Activated naive CD4-positive, alpha-beta T cell treated with anti-CD3 and anti-CD28 coated beads, Interleukin-2, amount 10 ng/mL, durations not matched to agents 7 days and 5 days (primary cell): ENCODE results near the gene MTMR2.
A peak's percentile ranks its signal among the peaks of the same experiment; 100 is the strongest.
"Not testable (repeated sequence)": the region's sequence is repeated elsewhere in the genome, so short reads cannot be mapped to it uniquely, and the experiment has no call there.

Source experiments
- CTCF ChIA-PET: fragments of 350-600 bp; sonication (Branson Sonifier 250); formaldehyde crosslinking; loops from one replicate; lab custom pipeline; 2021; ENCODE audit warnings: antibody characterized with exemption; lab: Charles Lee
- DNase-seq: peaks from one replicate; pipeline ENCODE4 v3.0.0-alpha.2; 2020
- H3K27ac Mint-ChIP-seq: one replicate; pipeline ENCODE4 v1.8.0; 2021; ENCODE audit warnings: mild to moderate bottlenecking, moderate library complexity, mixed read lengths
- H3K27me3 Mint-ChIP-seq: one replicate; pipeline ENCODE4 v1.8.0; 2021; ENCODE audit warnings: mild to moderate bottlenecking, mixed read lengths
- H3K36me3 Mint-ChIP-seq: one replicate; pipeline ENCODE4 v1.8.0; 2021; ENCODE audit warnings: mixed read lengths
- H3K4me1 Mint-ChIP-seq: one replicate; pipeline ENCODE4 v1.8.0; 2021; ENCODE audit warnings: mixed read lengths
- H3K4me3 Mint-ChIP-seq: one replicate; pipeline ENCODE4 v1.8.0; 2021; ENCODE audit warnings: mild to moderate bottlenecking, moderate library complexity, mixed read lengths
- H3K9me3 Mint-ChIP-seq: one replicate; pipeline ENCODE4 v1.8.0; 2021; ENCODE audit warnings: mixed read lengths

MTMR2 gene

DNA sequence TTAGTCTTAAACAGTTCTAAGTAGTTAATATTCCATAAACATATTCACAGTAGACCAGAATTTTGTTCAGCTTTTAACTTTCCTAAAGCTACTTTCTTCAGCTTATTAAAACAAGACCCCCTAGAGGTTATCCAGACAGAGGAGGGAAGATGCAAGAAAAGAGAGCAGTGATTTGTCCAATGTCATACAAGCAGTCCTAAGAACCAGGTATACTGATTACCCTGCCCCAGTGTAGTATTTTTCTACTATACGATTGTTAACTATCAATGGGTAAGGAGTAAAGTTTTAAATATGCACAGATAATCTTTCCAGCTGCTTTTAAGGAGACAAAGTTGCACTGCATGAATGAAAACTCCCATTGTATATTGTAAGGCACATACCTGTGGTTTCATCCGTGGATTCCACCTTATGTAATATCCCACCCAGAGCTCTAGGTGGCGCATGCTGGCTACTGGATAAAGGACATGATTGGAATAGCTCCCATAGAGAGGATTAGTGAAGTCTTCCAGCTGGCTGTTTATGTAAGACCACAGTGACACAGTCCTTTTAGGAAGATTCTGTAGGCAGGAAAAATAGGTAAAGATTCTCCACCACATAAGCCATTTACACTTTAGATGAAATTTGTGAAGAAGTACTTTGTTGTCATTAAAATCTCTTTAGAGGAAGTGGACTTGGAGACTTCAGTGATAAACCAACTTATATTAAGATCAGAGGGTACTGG lies 88.0 kb downstream of the MTMR2 start:
- peak; percentile 68 for DNase-seq
- H3K36me3 Mint-ChIP-seq: peaks cover 41% of the 10 kb centered on the region
- H3K27me3 Mint-ChIP-seq: no peaks in the 10 kb centered on the region
- H3K9me3 Mint-ChIP-seq: no peaks in the 10 kb centered on the region
- no peak overlapping the region for H3K4me3 Mint-ChIP-seq
- CTCF ChIA-PET: interaction anchor here (0.7 to 3.4 kb wide), 24 partner anchors 9 to 684 kb away, joined by 3 to 31 read pairs (median 4); partner anchors contain the start of genes CCDC82, CEP57, JRKL and MAML2
- H3K27ac Mint-ChIP-seq: no peak overlapping the region
- H3K4me1 Mint-ChIP-seq: no peaks in the 10 kb centered on the region

- H3K9me3 Mint-ChIP-seq: no peaks in the 10 kb centered on the region
- DNase-seq: no peak
Measured at GRCh38 chr11:95835351-95835750, 88.6 kb downstream of the MTMR2 start.

DNA sequence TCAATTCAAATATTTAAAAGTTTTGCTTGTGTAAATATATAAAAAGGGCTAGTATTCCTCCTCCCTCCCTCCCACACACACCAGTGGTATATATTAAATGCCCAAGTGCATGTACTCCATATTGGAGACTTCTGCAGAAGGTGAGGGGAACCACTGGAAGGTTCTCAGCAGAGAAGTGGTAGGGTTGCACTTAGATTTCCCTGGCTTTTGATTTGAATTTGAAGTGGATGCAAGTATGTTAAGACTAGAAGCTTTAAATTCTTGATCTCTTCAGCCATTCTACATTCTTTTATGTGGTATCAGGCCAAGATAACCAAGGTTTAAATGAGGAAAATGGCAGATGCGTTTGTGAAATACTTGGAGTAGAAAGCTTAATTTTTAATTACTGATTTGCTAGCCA lies 90.5 kb downstream of the MTMR2 start:
- DNase-seq: no peak
- H3K36me3 Mint-ChIP-seq: peaks cover 50% of the 10 kb centered on the region
- H3K27me3 Mint-ChIP-seq: no peaks in the 10 kb centered on the region
- H3K27ac Mint-ChIP-seq: peak overlapping the region; percentile 25
- no peaks in the 10 kb centered on the region for H3K4me1 Mint-ChIP-seq
- CTCF ChIA-PET: interaction anchor here (0.9 to 2.3 kb wide), 4 partner anchors 510 to 593 kb away, joined by 3 to 9 read pairs (median 5); partner anchors contain the start of gene MAML2
- H3K9me3 Mint-ChIP-seq: no peaks in the 10 kb centered on the region
- H3K4me3 Mint-ChIP-seq: no peak overlapping the region

More at GRCh38 chr11:95835351-95835750, 88.6 kb downstream of the MTMR2 start:
- Mint-ChIP-seq H3K27me3 (no peaks in the 10 kb centered on the region), H3K4me3 (no peak overlapping the region), H3K4me1 (no peaks in the 10 kb centered on the region), H3K27ac (no peak overlapping the region), H3K36me3 (peaks cover 44% of the 10 kb centered on the region)
- CTCF ChIA-PET: interaction anchor here (1.0 to 3.4 kb wide), 16 partner anchors 8 to 595 kb away, joined by 3 to 31 read pairs (median 6); partner anchors contain the start of genes CCDC82, CEP57, JRKL and MAML2

GRCh38 chr11:95832763-95833162 lies 91.1 kb downstream of the MTMR2 start:
- Mint-ChIP-seq H3K27ac (peak overlapping the region; percentile 12), H3K36me3 (peaks cover 50% of the 10 kb centered on the region), H3K9me3 (no peaks in the 10 kb centered on the region), H3K27me3 (no peaks in the 10 kb centered on the region), H3K4me3 (no peak overlapping the region), H3K4me1 (no peaks in the 10 kb centered on the region)
- DNase-seq: no peak
- CTCF ChIA-PET: interaction anchor here (1.3 to 2.3 kb wide), 2 partner anchors 511 to 561 kb away, joined by 3 to 7 read pairs; partner anchors contain the start of gene MAML2

GRCh38 chr11:95831198-95831883 lies 92.6 kb downstream of the MTMR2 start:
- no peak for DNase-seq
- H3K36me3 Mint-ChIP-seq: peaks cover 47% of the 10 kb centered on the region
- no peak overlapping the region for H3K27ac Mint-ChIP-seq
- no peaks in the 10 kb centered on the region for H3K27me3 Mint-ChIP-seq
- no peak overlapping the region for H3K4me3 Mint-ChIP-seq
- no peaks in the 10 kb centered on the region for H3K9me3 Mint-ChIP-seq
- H3K4me1 Mint-ChIP-seq: no peaks in the 10 kb centered on the region
- CTCF ChIA-PET: no interaction called here

- no peaks in the 10 kb centered on the region for H3K27me3 Mint-ChIP-seq
- H3K4me1 Mint-ChIP-seq: no peaks in the 10 kb centered on the region
- CTCF ChIA-PET: interaction anchor here (0.7 to 1.0 kb wide), 2 partner anchors 10 to 595 kb away, joined by 3 read pairs; no protein-coding TSS in a partner anchor
- DNase-seq: no peak
- no peak overlapping the region for H3K4me3 Mint-ChIP-seq
- H3K27ac Mint-ChIP-seq: no peak overlapping the region
- peaks cover 53% of the 10 kb centered on the region for H3K36me3 Mint-ChIP-seq
- no peaks in the 10 kb centered on the region for H3K9me3 Mint-ChIP-seq
Measured at GRCh38 chr11:95829580-95830259, 94.2 kb downstream of the MTMR2 start.

DNA sequence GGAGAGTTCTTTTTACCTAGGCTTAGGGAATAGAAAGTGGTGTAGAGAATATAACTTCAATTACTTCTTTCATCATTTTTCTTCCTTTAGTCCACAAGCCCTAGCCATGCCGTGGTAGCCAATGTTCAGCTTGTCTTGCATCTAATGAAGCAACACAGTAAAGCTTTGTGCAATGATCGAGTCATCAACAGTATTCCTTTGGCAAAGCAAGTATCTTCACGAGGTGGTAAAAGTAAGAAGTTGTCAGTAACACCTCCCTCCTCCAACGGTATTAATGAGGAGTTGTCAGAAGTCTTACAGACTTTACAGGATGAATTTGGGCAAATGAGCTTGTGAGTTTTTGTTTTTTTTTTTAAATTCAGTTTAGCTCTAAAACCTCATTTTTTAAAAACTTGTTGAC lies 96.2 kb downstream of the MTMR2 start:
- peaks cover 51% of the 10 kb centered on the region for H3K36me3 Mint-ChIP-seq
- no peak for DNase-seq
- CTCF ChIA-PET: interaction anchor here (2.0 kb wide), 1 partner anchor 8 kb away, joined by 9 read pairs; no protein-coding TSS in a partner anchor

DNA sequence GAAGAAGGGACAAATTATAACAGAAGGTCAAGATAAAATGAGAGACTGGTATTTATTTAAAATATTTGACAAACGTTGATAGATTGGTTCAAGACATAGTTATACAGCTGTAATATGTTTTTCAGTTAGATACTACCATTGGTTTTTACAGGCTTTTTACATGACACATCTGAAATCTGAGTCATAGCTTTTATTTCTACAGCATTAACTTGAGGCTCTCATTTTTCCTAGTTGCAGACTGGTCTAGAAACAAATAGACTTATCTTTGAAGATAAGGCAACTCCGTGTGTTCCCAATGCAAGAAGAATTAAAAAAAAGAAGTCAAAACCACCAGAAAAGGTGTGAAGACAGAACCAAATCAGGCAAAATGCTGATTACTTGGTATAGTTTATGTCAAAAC lies 102.3 kb downstream of the MTMR2 start:
- H3K27me3 Mint-ChIP-seq: no peaks in the 10 kb centered on the region
- DNase-seq: no peak
- CTCF ChIA-PET: no interaction called here
- H3K27ac Mint-ChIP-seq: peak overlapping the region; percentile 58
- peaks cover 58% of the 10 kb centered on the region for H3K36me3 Mint-ChIP-seq
- no peaks in the 10 kb centered on the region for H3K4me1 Mint-ChIP-seq
- no peaks in the 10 kb centered on the region for H3K9me3 Mint-ChIP-seq
- no peak overlapping the region for H3K4me3 Mint-ChIP-seq

More for the DNA sequence above, 96.2 kb downstream of the MTMR2 start:
- Mint-ChIP-seq H3K4me1 (no peaks in the 10 kb centered on the region), H3K27ac (no peak overlapping the region), H3K4me3 (no peak overlapping the region), H3K9me3 (no peaks in the 10 kb centered on the region), H3K27me3 (no peaks in the 10 kb centered on the region)

DNA sequence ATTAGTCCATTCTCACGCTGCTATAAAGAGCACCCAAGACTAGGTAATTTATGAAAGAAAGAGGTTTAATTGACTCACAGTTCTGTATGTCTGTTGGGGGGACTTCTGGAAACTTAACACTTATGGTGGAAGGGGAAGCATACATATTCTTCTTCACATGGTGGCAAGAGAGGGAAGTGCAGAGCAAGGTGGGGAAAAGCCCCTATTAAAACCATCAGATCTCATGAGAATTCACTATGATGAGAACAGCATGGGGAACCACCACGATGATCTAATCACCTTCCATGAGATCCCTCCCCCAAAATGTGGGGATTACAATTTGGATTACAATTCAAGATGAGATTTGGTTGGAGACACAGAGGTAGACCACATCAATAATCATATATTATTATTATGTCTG lies 107.9 kb downstream of the MTMR2 start:
- H3K36me3 Mint-ChIP-seq: peaks cover 37% of the 10 kb centered on the region
- DNase-seq: no peak
- CTCF ChIA-PET: no interaction called here
- no peaks in the 10 kb centered on the region for H3K4me1 Mint-ChIP-seq
- no peak overlapping the region for H3K4me3 Mint-ChIP-seq
- H3K9me3 Mint-ChIP-seq: no peaks in the 10 kb centered on the region
- H3K27me3 Mint-ChIP-seq: no peaks in the 10 kb centered on the region
- H3K27ac Mint-ChIP-seq: no peak overlapping the region

DNA sequence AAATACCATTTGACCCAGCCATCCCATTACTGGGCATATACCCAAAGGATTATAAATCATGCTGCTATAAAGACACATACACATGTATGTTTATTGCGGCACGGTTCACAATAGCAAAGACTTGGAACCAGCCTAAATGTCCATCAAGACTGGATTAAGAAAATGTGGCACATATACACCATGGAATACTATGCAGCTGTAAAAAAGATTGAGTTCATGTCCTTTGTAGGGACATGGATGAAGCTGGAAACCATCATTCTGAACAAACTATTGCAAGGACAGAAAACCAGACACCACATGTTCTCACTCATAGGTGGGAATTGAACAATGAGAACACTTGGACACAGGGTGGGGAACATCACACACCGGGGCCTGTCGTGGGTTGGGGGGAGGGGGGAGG lies 112.9 kb downstream of the MTMR2 start:
- CTCF ChIA-PET, DNase-seq, H3K4me1 Mint-ChIP-seq, H3K27ac Mint-ChIP-seq, H3K4me3 Mint-ChIP-seq, H3K27me3 Mint-ChIP-seq: not testable (repeated sequence)
- Mint-ChIP-seq H3K9me3 (peaks cover 15% of the 10 kb centered on the region), H3K36me3 (peaks cover 46% of the 10 kb centered on the region)

DNA sequence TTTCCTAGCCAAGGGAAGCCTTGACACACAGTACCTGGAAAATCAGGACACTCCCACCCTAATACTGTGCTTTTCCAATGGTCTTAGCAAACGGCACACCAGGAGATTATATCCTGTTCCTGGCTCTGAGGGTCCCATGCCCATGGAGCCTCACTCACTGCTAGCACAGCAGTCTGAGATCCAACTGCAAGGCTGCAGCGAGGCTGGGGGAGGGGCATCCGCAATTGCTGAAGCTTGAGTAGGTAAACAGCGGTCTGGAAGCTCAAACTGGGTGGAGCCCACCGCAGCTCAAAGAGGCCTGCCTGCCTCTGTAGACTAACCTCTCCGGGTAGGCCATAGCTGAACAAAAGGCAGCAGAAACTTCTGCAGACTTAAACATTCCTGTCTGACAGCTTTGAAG lies 117.4 kb downstream of the MTMR2 start:
- H3K4me1 Mint-ChIP-seq, H3K27me3 Mint-ChIP-seq, H3K4me3 Mint-ChIP-seq, DNase-seq, H3K27ac Mint-ChIP-seq, CTCF ChIA-PET: not testable (repeated sequence)
- peaks cover 53% of the 10 kb centered on the region for H3K36me3 Mint-ChIP-seq
- H3K9me3 Mint-ChIP-seq: peaks cover 15% of the 10 kb centered on the region

DNA sequence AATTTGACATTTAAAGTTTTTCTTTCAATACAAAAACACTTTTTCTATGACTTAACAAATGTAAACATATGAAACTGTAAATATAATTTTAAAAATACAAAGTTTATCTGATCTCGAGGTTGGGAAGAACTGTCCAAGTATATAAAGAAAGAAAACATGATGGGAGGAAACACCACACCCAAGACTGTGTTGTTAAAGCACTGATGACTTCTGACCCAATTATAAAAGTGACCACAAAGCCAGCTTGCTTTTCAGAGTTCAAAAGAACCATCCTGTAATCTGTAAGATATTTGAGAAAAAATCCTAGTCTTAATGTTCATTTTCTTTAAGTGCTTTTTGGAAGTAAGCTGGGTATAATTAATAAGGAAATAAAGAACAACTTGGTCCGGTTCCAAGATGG lies 118.0 kb downstream of the MTMR2 start:
- peaks cover 54% of the 10 kb centered on the region for H3K36me3 Mint-ChIP-seq

DNA sequence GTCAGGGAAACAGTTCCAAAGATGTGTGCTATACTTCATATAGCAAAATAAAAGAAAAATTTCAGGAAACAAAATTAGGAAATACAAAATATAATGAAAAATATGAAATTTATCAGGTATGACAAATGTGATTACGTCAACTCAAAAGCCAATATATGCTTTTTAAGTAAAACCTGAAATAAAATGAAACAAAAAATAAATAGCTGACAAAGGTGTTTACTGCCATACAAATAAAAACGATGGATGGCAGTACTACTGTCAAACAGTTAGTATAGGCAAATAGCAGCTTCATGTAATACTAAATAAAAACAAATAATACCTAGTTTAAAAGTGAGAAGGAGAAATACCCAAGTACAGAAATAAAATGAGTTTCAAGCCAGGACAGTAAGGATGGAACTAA lies 119.9 kb downstream of the MTMR2 start:
- Mint-ChIP-seq H3K36me3 (peaks cover 56% of the 10 kb centered on the region), H3K27ac (no peak overlapping the region)

More for the DNA sequence above, 118.0 kb downstream of the MTMR2 start:
- H3K9me3 Mint-ChIP-seq: peaks cover 15% of the 10 kb centered on the region
- H3K4me3 Mint-ChIP-seq: no peak overlapping the region
- no peak for DNase-seq
- CTCF ChIA-PET: no interaction called here
- H3K27ac Mint-ChIP-seq: no peak overlapping the region
- no peaks in the 10 kb centered on the region for H3K27me3 Mint-ChIP-seq
- peaks cover 2% of the 10 kb centered on the region for H3K4me1 Mint-ChIP-seq

GRCh38 chr11:95802806-95803205 lies 121.1 kb downstream of the MTMR2 start:
- H3K4me3 Mint-ChIP-seq: no peak overlapping the region
- H3K27ac Mint-ChIP-seq: no peak overlapping the region
- peaks cover 2% of the 10 kb centered on the region for H3K4me1 Mint-ChIP-seq
- CTCF ChIA-PET: no interaction called here
- DNase-seq: no peak
- no peaks in the 10 kb centered on the region for H3K9me3 Mint-ChIP-seq
- peaks cover 51% of the 10 kb centered on the region for H3K36me3 Mint-ChIP-seq
- no peaks in the 10 kb centered on the region for H3K27me3 Mint-ChIP-seq

More for the DNA sequence above, 119.9 kb downstream of the MTMR2 start:
- Mint-ChIP-seq H3K9me3 (peaks cover 4% of the 10 kb centered on the region), H3K4me3 (no peak overlapping the region), H3K27me3 (no peaks in the 10 kb centered on the region), H3K4me1 (peaks cover 2% of the 10 kb centered on the region)
- CTCF ChIA-PET: interaction anchor here (1.2 kb wide), 1 partner anchor 10 kb away, joined by 4 read pairs; no protein-coding TSS in a partner anchor
- no peak for DNase-seq
